AG09319 (cell line): ENCODE data around the gene CADM3.
A peak's percentile ranks its signal among the peaks of the same experiment; 100 is the strongest.

ENCODE experiments used
- DNase-seq: peaks from one replicate; pipeline ENCODE4 v3.0.0-alpha.2; 2010; ENCODE audit warnings: low read depth; ENCODE audit errors: extremely low read depth
- CTCF ChIP-seq: IDR thresholded peaks from 2 replicates; pipeline ENCODE4 v1.5.1; 2011; ENCODE audit warnings: low read depth, mild to moderate bottlenecking, inconsistent platforms, low read length, moderate library complexity

Gene CADM3

DNA sequence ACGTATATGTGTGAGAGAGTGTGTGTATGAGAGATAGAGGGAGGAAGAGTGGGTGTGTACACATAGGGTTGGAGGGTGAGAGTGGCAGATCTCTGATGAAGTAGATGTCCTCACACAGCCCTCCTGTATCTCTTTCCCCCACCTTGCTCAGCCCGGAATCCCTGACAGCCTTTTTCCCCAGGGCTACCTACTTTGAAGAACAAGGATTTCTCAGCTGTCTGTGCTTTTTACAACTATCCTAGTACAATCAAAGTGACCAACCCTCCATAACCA is 29.1 kb upstream of the CADM3 start:
- no peak for TF ChIP-seq CTCF
- DNase-seq: no peak

DNA sequence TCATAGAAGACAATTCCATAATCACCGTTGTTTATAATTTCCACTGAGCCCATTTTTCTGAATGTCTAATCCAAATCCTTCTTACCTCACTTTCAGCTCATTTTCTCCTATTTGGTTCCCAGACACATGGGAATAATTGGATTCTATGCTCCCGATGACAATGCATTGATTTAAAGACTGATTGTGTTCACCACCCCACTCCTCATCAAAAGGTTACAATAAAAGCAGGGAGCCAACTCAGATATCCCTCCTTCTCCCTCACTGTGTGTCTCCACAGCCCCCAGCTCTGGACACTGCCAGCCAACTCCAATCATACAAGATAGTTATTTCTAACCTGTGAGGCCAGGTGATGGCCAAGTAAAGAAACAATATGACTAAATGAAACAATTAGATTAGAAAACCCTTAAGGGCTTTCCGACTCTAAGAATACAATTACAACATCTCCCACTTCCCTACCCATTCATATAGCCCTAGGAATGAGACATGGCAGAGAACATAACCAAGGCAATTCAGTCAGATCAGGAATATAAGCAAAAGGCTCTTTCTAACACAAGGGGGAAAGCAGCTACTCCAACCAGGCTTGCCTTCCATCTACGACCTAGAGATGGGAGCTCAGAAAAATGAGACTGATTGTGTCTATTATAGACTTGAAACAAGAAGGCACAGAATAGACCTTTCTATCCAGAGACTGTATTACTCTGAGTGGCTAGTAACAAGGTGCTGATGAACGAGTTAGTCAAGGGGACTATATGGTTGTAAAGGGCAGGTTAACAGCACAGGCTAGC is 28.5 kb upstream of the CADM3 start:
- no peak for DNase-seq
- TF ChIP-seq CTCF: no peak

GRCh38 chr1:159144571-159144970 is 26.8 kb upstream of the CADM3 start:
- no peak for DNase-seq
- no peak for TF ChIP-seq CTCF

GRCh38 chr1:159146980-159147379 is 24.4 kb upstream of the CADM3 start:
- no peak for DNase-seq
- no peak for TF ChIP-seq CTCF

DNA sequence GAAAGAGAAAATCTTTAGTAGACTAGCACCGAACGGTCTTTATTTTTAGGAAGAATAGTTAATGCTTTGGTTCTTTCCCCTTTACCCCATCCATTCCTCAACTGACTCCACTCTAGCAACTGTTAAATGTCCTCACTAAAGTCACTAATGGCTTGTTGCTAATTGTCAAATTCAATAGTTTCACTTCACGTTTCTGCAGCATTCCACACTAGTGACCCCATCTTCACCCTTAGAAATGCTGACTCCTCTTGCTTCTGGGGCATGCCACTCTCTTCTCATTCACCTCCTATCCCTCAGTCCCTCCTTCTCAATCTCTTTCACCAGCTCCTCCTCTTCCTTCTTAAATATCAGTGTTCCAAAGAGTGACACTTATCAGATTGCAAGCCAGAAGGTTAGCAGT is 19.4 kb upstream of the CADM3 start:
- TF ChIP-seq CTCF: no peak
- no peak for DNase-seq

DNA sequence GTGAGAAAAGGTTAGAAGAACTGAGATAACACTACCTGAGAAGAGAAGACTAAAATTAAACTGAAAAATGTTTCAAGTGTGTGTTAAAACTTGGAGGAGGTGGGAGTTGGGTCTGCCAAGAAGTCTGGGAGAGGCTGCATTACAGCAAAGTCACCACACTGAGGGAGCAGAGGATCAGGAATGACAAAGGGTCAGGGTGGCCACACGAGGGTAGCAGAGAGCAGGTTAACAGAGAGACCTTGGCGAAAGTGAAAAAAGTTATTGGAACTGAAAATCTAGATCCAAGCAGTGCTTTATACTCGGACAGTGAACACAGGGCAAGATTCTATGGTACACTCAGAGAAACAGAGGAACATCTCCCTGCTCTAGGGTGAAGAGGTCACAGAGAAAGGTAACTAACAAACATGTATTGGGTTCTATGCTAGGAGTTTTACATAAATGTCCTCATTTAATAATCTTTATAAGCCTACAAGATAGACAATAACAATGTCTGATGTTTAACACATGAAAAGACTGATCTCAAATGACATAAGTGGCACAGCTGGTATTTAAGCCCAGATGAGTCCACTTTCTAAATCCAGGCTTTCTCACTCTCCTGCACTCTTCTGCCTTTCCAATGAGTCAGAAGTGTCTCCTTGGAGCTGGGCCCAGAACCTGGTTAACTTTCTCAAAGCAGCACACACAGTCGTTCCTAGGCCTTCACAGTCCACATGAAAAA is 10.3 kb upstream of the CADM3 start:
- peak; percentile 49 for DNase-seq
- no peak; the same call in none of the 2 replicates for TF ChIP-seq CTCF

DNA sequence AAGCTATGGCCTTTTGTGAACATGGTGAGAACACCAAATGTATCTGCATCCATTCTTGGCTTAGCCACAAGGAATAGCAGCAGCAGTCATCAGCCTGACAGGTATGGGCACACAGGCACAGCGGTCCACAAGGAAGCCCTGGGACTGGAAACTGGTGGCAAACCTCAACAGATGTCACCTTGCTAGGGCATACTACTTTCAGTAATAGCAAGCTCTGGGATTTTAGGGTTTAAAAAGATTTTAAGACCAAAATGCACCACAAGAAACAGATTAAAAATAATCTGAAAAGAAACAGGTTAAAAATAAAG is 9.7 kb upstream of the CADM3 start:
- no peak for TF ChIP-seq CTCF
- DNase-seq: no peak
